Measurements from ENCODE around the gene MX1.

Gene MX1

DNA sequence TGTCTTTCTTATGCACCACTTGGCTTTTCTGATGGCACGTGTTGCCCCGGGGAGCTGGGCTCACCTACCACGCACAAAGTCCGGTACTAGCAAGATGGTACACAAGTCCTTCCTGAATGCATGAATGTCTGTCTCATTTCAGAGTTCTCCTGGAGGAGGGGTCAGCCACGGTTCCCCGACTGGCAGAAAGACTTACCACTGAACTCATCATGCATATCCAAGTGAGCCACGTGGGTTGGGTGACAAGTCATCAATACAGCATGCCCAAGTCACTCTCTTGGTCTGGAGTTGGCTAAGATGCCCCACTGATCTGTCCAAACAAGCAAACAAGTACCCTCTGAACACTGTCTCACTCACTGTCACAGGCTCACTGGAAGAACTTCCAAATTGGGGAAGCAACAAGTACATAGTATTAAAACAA, 28.6 kb upstream of the MX1 start:
- Mint-ChIP-seq H3K27me3 (no peaks in the 10 kb centered on the region), H3K4me1 (peaks cover 6% of the 10 kb centered on the region), H3K9me3 (no peaks in the 10 kb centered on the region), H3K36me3 (ENCODE audit: insufficient read depth) (peaks cover 68% of the 10 kb centered on the region), H3K4me3 (no peak overlapping the region), H3K27ac (ENCODE audit: low read depth) (no peak overlapping the region)
- DNase-seq (ENCODE audit: low spot score in 2 of 2) = no peak
- ATAC-seq (replicated peaks; ENCODE audit: extremely low read depth, poor library complexity, severe bottlenecking) = no peak

DNA sequence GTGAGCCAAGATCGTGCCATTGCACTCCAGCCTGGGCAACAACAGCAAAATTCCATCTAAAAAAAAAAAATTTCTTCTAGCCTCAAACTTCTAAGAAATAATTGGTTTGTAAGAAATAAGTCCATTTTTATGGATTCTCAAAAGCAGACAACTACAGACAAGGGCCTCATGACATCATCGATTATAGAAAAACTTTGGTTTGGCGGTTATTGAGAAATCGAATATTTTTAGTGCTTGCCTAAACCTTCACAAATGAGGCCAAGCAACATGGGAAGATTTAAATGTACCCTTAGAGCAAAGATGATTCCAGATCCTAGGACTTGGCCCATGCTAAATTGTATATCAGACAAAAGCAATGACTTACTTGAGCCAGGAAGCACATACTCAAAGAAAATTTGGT, 27.8 kb upstream of the MX1 start:
- no peaks in the 10 kb centered on the region for H3K9me3 Mint-ChIP-seq
- no peak overlapping the region for H3K4me3 Mint-ChIP-seq
- no peak overlapping the region for H3K27ac Mint-ChIP-seq (ENCODE audit: low read depth)
- peaks cover 6% of the 10 kb centered on the region for H3K4me1 Mint-ChIP-seq
- no peak for DNase-seq (ENCODE audit: low spot score in 2 of 2)
- H3K36me3 Mint-ChIP-seq (ENCODE audit: insufficient read depth) = peaks cover 73% of the 10 kb centered on the region
- no peaks in the 10 kb centered on the region for H3K27me3 Mint-ChIP-seq
- no peak for ATAC-seq (replicated peaks; ENCODE audit: extremely low read depth, poor library complexity, severe bottlenecking)

DNA sequence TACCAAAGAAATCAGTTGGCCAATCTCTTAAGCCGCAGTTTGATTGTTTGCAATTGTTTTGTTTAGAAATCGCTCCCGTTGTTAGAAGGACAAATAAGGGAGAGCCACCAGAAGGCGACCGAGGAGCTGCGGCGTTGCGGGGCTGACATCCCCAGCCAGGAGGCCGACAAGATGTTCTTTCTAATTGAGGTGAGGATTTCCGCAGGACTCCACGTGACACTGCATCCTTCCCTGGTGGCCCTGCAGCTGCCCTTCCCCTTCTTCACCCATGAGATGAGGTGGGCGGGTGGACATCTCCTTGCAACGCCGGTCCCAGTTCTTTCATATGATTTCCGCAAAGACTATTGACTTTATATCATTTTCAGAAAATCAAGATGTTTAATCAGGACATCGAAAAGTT, 27.2 kb upstream of the MX1 start:
- ATAC-seq (replicated peaks; ENCODE audit: extremely low read depth, poor library complexity, severe bottlenecking) = no peak
- H3K27me3 Mint-ChIP-seq = no peaks in the 10 kb centered on the region
- H3K27ac Mint-ChIP-seq (ENCODE audit: low read depth) = no peak overlapping the region
- H3K4me1 Mint-ChIP-seq = peaks cover 6% of the 10 kb centered on the region
- no peak for DNase-seq (ENCODE audit: low spot score in 2 of 2)
- no peak overlapping the region for H3K4me3 Mint-ChIP-seq
- no peaks in the 10 kb centered on the region for H3K9me3 Mint-ChIP-seq
- peaks cover 72% of the 10 kb centered on the region for H3K36me3 Mint-ChIP-seq (ENCODE audit: insufficient read depth)

DNA sequence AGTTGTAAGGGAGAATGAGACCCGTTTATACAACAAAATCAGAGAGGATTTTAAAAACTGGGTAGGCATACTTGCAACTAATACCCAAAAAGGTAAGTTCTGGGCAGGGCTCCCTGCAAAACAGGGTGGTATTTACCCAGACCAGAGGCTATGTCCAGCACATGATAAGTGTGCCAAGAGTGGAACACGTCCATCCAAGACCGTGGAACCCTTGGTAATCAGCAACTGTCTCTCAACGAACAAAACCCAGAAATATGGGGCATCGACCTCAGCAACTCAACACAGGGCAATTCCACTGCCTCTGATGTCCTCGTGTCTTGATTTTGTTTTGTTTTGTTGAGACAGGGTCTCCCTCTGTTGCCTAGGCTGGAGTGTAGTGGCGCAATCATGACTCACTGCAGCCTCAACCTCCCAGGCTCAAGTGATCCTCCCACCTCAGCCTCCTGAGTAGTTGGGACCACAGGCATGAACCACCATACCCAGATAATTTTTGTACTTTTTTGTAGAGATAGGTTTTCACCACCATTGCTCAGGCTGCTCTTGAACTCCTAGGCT, 26.7 kb upstream of the MX1 start:
- peaks cover 6% of the 10 kb centered on the region for H3K4me1 Mint-ChIP-seq
- H3K27ac Mint-ChIP-seq (ENCODE audit: low read depth) = no peak overlapping the region
- DNase-seq (ENCODE audit: low spot score in 2 of 2) = no peak
- H3K36me3 Mint-ChIP-seq (ENCODE audit: insufficient read depth) = peaks cover 69% of the 10 kb centered on the region
- H3K27me3 Mint-ChIP-seq = no peaks in the 10 kb centered on the region
- no peak for ATAC-seq (replicated peaks; ENCODE audit: extremely low read depth, poor library complexity, severe bottlenecking)
- H3K4me3 Mint-ChIP-seq = no peak overlapping the region
- no peaks in the 10 kb centered on the region for H3K9me3 Mint-ChIP-seq

DNA sequence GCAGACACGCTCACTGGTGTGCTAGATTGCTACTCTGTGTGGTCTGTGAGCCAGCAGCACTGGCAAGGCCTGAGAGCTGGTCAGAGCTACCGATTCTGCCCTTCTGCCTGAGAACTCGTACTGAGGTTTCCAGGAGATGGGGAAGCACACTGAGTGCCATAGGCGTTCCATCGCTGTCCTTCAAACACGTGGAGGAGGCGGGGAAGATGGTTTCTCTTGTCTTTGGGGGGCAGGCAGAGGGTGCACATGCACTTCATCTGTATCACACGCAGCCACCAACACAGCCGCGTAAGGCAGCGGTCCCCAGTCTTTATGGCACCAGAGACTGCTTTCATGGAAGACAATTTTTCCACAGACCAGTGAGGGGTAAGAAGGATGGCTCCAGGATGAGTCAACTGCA, 23.8 kb upstream of the MX1 start:
- no peaks in the 10 kb centered on the region for H3K9me3 Mint-ChIP-seq
- ATAC-seq (replicated peaks; ENCODE audit: extremely low read depth, poor library complexity, severe bottlenecking) (no peak), DNase-seq (ENCODE audit: low spot score in 2 of 2) (no peak)
- H3K27me3 Mint-ChIP-seq = no peaks in the 10 kb centered on the region
- H3K4me1 Mint-ChIP-seq = no peaks in the 10 kb centered on the region
- H3K4me3 Mint-ChIP-seq = no peak overlapping the region
- peaks cover 71% of the 10 kb centered on the region for H3K36me3 Mint-ChIP-seq (ENCODE audit: insufficient read depth)
- no peak overlapping the region for H3K27ac Mint-ChIP-seq (ENCODE audit: low read depth)

DNA sequence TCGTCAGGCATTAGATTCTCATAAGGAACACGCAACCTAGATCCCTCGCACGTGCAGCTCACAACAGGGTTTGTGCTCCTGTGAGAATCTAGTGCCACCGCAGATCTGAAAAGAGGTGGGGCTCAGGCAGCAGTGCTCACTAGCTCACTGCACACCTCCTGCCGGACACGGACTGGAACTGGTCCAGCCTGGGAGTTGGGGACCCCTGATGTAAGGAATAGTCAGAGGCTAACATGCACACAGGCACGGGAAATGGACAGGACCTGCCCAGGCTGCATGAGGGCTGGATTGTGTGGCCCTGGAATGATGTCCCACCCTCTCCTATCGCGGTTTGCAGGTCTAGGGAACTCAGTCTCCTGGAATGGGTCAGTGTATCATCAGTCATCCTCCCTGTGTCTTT, 23.2 kb upstream of the MX1 start:
- H3K27ac Mint-ChIP-seq (ENCODE audit: low read depth) = no peak overlapping the region
- H3K36me3 Mint-ChIP-seq (ENCODE audit: insufficient read depth) = peaks cover 69% of the 10 kb centered on the region
- H3K4me3 Mint-ChIP-seq = no peak overlapping the region
- no peak for ATAC-seq (replicated peaks; ENCODE audit: extremely low read depth, poor library complexity, severe bottlenecking)
- no peaks in the 10 kb centered on the region for H3K27me3 Mint-ChIP-seq
- no peaks in the 10 kb centered on the region for H3K4me1 Mint-ChIP-seq
- no peak for DNase-seq (ENCODE audit: low spot score in 2 of 2)
- H3K9me3 Mint-ChIP-seq = no peaks in the 10 kb centered on the region

DNA sequence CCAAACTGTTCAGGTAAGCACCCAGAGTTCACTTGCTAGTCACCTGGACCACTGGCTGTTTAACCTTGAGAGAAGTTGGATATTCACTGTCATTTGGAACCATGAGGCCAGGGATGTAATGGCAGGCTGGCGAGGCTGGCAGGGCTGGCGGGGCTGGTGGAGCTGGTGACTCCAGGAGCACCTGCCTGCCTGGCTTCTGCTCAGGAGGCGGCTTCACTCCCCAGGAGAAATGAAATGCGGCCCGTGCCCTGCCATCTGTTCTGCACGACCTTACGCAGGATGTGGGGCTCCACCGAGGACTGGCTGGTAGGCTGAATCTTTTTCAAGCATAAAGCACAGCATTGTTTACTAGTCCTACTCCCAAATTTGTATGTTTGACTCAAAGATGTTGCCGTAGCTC, 22.7 kb upstream of the MX1 start:
- no peaks in the 10 kb centered on the region for H3K9me3 Mint-ChIP-seq
- peaks cover 69% of the 10 kb centered on the region for H3K36me3 Mint-ChIP-seq (ENCODE audit: insufficient read depth)
- H3K4me1 Mint-ChIP-seq = no peaks in the 10 kb centered on the region
- no peak overlapping the region for H3K27ac Mint-ChIP-seq (ENCODE audit: low read depth)
- DNase-seq (ENCODE audit: low spot score in 2 of 2) (no peak), ATAC-seq (replicated peaks; ENCODE audit: extremely low read depth, poor library complexity, severe bottlenecking) (no peak)
- no peaks in the 10 kb centered on the region for H3K27me3 Mint-ChIP-seq
- no peak overlapping the region for H3K4me3 Mint-ChIP-seq

DNA sequence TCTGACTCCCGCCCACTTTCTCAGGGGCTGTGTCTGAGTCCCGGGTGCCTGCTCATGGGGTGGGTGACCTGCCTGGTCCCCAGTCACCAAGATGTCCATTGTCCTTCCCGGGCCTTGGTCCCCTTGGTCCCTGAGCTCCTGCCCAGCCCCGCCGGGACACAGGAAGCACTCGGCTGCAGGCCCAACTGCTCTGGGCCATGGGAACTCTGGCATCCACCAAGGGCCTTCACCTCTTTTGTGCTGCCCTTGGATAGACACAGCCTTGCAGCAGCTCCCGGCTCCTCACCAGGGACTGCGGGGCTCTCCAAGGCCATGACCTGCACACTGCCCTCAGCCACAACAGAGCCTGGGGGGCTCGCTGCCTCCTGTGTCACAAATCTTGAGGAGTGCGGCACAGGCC, 22.1 kb upstream of the MX1 start:
- no peaks in the 10 kb centered on the region for H3K27me3 Mint-ChIP-seq
- ATAC-seq (replicated peaks; ENCODE audit: extremely low read depth, poor library complexity, severe bottlenecking) = no peak

DNA sequence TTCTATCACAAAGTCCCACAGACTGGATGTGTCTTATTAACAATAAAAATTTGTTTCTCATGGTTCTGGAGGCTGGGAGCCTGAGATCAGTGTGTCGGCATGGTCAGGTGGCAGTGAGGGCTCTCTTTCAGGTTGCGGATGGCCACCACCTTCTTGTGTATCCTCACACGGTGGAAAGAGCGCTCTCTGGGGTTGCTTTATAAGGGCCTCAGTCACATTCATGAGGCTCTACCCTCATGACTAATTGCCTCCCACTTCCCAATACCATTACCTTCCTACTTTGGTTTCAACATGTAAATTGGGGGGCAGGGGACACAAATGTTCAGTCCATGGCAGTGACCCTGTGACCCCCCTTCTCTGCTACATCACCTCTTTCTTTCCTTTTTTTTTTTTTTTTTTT, 20.7 kb upstream of the MX1 start:
- Mint-ChIP-seq H3K36me3 (ENCODE audit: insufficient read depth) (peaks cover 63% of the 10 kb centered on the region), H3K27me3 (no peaks in the 10 kb centered on the region), H3K9me3 (no peaks in the 10 kb centered on the region), H3K4me3 (no peak overlapping the region), H3K27ac (ENCODE audit: low read depth) (no peak overlapping the region), H3K4me1 (peaks cover under 1% of the 10 kb centered on the region)
- DNase-seq (ENCODE audit: low spot score in 2 of 2) (no peak), ATAC-seq (replicated peaks; ENCODE audit: extremely low read depth, poor library complexity, severe bottlenecking) (no peak)

More for the DNA sequence above, 22.1 kb upstream of the MX1 start:
- Mint-ChIP-seq H3K4me1 (no peaks in the 10 kb centered on the region), H3K36me3 (ENCODE audit: insufficient read depth) (peaks cover 67% of the 10 kb centered on the region), H3K9me3 (no peaks in the 10 kb centered on the region), H3K27ac (ENCODE audit: low read depth) (no peak overlapping the region), H3K4me3 (no peak overlapping the region)
- no peak for DNase-seq (ENCODE audit: low spot score in 2 of 2)

DNA sequence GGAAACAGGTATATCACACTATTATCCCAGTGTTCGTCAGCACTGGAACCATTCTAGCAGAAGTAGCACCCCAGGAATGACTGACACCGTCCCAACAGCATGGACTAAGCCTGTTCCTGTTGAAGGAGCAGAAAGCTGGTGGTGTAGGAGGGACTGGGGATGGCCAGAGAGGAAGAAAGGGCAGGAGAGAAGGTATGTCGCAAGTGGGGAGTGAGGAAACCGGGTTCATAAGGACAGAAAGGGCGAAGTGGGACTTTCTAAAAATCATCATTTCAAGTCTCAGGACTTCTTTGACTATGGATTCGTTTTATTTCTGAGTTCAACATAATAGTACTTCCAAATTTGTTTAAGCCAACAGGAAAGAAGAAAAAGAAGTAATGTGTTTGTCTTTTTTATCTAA, 19.7 kb upstream of the MX1 start:
- H3K27ac Mint-ChIP-seq (ENCODE audit: low read depth) = no peak overlapping the region
- peaks cover 59% of the 10 kb centered on the region for H3K36me3 Mint-ChIP-seq (ENCODE audit: insufficient read depth)
- H3K9me3 Mint-ChIP-seq = no peaks in the 10 kb centered on the region
- ATAC-seq (replicated peaks; ENCODE audit: extremely low read depth, poor library complexity, severe bottlenecking) (no peak), DNase-seq (ENCODE audit: low spot score in 2 of 2) (no peak)
- peaks cover 7% of the 10 kb centered on the region for H3K4me1 Mint-ChIP-seq
- H3K4me3 Mint-ChIP-seq = no peak overlapping the region
- no peaks in the 10 kb centered on the region for H3K27me3 Mint-ChIP-seq

DNA sequence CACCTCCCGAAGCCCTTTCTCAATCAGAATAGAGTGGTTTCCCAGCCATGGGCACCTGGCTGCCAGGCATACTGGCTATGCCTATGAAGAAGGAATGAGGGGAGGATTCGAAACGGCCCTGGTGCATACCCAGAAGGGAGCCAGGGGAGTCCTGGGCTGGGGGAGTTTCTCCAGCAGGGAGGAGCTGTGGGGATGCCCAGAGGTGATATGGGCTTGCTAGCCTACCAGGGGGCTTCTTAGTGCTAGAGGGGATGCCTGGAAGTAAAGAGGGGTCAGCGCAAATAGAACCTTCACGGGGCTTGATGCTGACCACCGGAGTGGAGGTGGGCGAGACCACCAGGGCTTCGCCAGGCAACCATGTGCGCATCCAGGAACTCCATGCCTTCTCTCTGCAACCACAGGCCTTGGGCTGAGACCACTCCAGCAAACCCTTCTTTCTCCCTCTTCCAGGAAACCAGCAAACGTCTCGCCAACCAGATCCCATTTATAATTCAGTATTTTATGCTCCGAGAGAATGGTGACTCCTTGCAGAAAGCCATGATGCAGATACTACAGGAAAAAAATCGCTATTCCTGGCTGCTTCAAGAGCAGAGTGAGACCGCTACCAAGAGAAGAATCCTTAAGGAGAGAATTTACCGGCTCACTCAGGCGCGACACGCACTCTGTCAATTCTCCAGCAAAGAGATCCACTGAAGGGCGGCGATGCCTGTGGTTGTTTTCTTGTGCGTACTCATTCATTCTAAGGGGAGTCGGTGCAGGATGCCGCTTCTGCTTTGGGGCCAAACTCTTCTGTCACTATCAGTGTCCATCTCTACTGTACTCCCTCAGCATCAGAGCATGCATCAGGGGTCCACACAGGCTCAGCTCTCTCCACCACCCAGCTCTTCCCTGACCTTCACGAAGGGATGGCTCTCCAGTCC, 18.2 kb upstream of the MX1 start:
- no peaks in the 10 kb centered on the region for H3K9me3 Mint-ChIP-seq
- H3K27ac Mint-ChIP-seq (ENCODE audit: low read depth) = no peak overlapping the region
- no peak overlapping the region for H3K4me3 Mint-ChIP-seq
- H3K27me3 Mint-ChIP-seq = no peaks in the 10 kb centered on the region
- DNase-seq (ENCODE audit: low spot score in 2 of 2) = no peak
- no peak for ATAC-seq (replicated peaks; ENCODE audit: extremely low read depth, poor library complexity, severe bottlenecking)
- H3K4me1 Mint-ChIP-seq = peaks cover 11% of the 10 kb centered on the region
- H3K36me3 Mint-ChIP-seq (ENCODE audit: insufficient read depth) = peaks cover 47% of the 10 kb centered on the region

DNA sequence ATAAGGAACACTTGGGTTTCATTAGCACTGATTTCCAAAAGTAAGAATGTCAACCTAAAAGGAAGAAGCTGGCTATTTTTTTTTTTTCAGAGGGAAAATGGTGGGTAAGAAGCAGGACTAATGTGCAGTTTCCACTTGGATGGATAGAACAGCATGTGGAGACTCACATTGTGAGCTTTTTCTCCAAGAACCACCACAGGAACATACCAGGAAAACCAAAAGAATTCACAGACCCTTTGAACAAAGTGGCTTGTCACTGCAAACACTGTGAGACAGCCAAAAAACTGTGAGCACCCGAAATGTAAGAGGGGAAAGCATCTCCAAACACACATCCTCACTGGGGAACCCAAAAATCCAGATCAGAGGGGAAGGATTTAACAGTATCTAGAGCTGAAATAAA, 15.7 kb upstream of the MX1 start:
- H3K36me3 Mint-ChIP-seq (ENCODE audit: insufficient read depth) = peaks cover 31% of the 10 kb centered on the region
- H3K9me3 Mint-ChIP-seq = peaks cover 6% of the 10 kb centered on the region
- no peaks in the 10 kb centered on the region for H3K27me3 Mint-ChIP-seq
- H3K4me3 Mint-ChIP-seq = no peak overlapping the region
- ATAC-seq (replicated peaks; ENCODE audit: extremely low read depth, poor library complexity, severe bottlenecking) (no peak), DNase-seq (ENCODE audit: low spot score in 2 of 2) (no peak)
- no peak overlapping the region for H3K27ac Mint-ChIP-seq (ENCODE audit: low read depth)
- peaks cover 11% of the 10 kb centered on the region for H3K4me1 Mint-ChIP-seq

DNA sequence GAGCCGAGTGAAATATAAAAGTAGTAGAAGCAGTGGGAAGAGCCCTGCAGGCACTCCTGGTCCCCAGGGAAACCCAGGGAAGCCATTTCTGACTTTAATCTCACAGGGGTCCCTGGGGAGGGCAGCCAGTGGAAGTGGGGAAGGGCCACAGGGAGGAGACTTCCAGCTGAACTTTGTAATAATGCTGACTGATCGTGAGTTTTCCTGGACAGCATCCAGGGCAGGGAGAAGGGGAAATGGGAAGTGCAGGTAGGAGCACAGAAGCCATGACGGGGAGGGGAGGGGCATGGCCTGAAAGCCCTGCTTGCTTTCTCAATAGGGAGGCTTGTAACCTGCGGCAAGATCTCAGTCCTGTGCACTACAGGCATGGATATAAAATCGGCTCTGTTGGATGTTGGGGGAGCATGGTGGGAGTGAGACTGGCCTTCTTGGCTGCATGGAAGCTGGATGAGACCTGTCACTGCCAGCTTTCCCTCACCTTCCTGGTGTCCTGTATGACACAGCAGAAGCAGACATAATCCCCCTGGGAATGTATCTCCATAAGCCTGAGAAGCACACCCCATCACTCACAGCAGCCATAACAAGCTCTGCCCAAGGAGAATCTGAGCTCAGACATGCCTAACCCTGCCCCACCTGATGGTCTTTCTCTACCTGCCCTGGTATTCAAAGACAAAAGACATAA, 15.1 kb upstream of the MX1 start:
- Mint-ChIP-seq H3K36me3 (ENCODE audit: insufficient read depth) (peaks cover 28% of the 10 kb centered on the region), H3K4me3 (no peak overlapping the region), H3K4me1 (peaks cover 11% of the 10 kb centered on the region), H3K27me3 (no peaks in the 10 kb centered on the region), H3K27ac (ENCODE audit: low read depth) (no peak overlapping the region), H3K9me3 (peaks cover 6% of the 10 kb centered on the region)
- no peak for DNase-seq (ENCODE audit: low spot score in 2 of 2)
- ATAC-seq (replicated peaks; ENCODE audit: extremely low read depth, poor library complexity, severe bottlenecking) = no peak

All from central memory CD8-positive, alpha-beta T cell (primary cell).